Measurements from ENCODE around the gene FBXW7.

The FBXW7 gene

GRCh38 chr4:152535903-152536544 is at the start of gene FBXW7:
Gene FBXW7, minus strand, starts transcription at chr4:152536092. Its CDS starts 124,289 bp downstream, at chr4:152411803.
- FAIRE-seq (peak; percentile 98), DNase-seq (ENCODE audit: extremely low spot score, insufficient read length, low read depth) (peak; percentile 90)

GRCh38 chr4:152585023-152585441 is 49.1 kb upstream of the FBXW7 start:
- DNase-seq (ENCODE audit: extremely low spot score, insufficient read length, low read depth): no peak

GRCh38 chr4:152581536-152582160 is 45.8 kb upstream of the FBXW7 start:
- FAIRE-seq (no peak), DNase-seq (ENCODE audit: extremely low spot score, insufficient read length, low read depth) (no peak)

More at GRCh38 chr4:152585023-152585441, 49.1 kb upstream of the FBXW7 start:
- peak; percentile 79 for FAIRE-seq

- FAIRE-seq: no peak
- DNase-seq (ENCODE audit: extremely low spot score, insufficient read length, low read depth): no peak
These were observed 44.0 kb upstream of the FBXW7 start for GRCh38 chr4:152579916-152580315.

GRCh38 chr4:152579107-152579764 is 43.3 kb upstream of the FBXW7 start:
- DNase-seq (ENCODE audit: extremely low spot score, insufficient read length, low read depth): no peak

GRCh38 chr4:152578670-152579069 is 42.8 kb upstream of the FBXW7 start:
- no peak for FAIRE-seq

More at GRCh38 chr4:152579107-152579764, 43.3 kb upstream of the FBXW7 start:
- no peak for FAIRE-seq

GRCh38 chr4:152577708-152578396 is 42.0 kb upstream of the FBXW7 start:
- FAIRE-seq (peak; percentile 54), DNase-seq (ENCODE audit: extremely low spot score, insufficient read length, low read depth) (no peak)

More at GRCh38 chr4:152578670-152579069, 42.8 kb upstream of the FBXW7 start:
- no peak for DNase-seq (ENCODE audit: extremely low spot score, insufficient read length, low read depth)

GRCh38 chr4:152575533-152575932 is 39.6 kb upstream of the FBXW7 start:
- no peak for FAIRE-seq
- no peak for DNase-seq (ENCODE audit: extremely low spot score, insufficient read length, low read depth)

- FAIRE-seq (no peak), DNase-seq (ENCODE audit: extremely low spot score, insufficient read length, low read depth) (no peak)
These were observed 38.0 kb upstream of the FBXW7 start for GRCh38 chr4:152573861-152574260.

GRCh38 chr4:152572417-152573086 is 36.7 kb upstream of the FBXW7 start:
- DNase-seq (ENCODE audit: extremely low spot score, insufficient read length, low read depth) (no peak), FAIRE-seq (peak; percentile 68)

- DNase-seq (ENCODE audit: extremely low spot score, insufficient read length, low read depth): no peak
- no peak for FAIRE-seq
These were observed 35.9 kb upstream of the FBXW7 start for GRCh38 chr4:152571770-152572169.

GRCh38 chr4:152571296-152571695 is 35.4 kb upstream of the FBXW7 start:
- DNase-seq (ENCODE audit: extremely low spot score, insufficient read length, low read depth) (no peak), FAIRE-seq (no peak)

GRCh38 chr4:152565333-152565732 is 29.4 kb upstream of the FBXW7 start:
- DNase-seq (ENCODE audit: extremely low spot score, insufficient read length, low read depth) (no peak), FAIRE-seq (no peak)

GRCh38 chr4:152564336-152564735 is 28.4 kb upstream of the FBXW7 start:
- DNase-seq (ENCODE audit: extremely low spot score, insufficient read length, low read depth) (no peak), FAIRE-seq (no peak)

- FAIRE-seq: peak; percentile 50
- no peak for DNase-seq (ENCODE audit: extremely low spot score, insufficient read length, low read depth)
These were observed 27.3 kb upstream of the FBXW7 start for GRCh38 chr4:152563209-152563608.

- FAIRE-seq (peak; percentile 52), DNase-seq (ENCODE audit: extremely low spot score, insufficient read length, low read depth) (no peak)
These were observed 23.7 kb upstream of the FBXW7 start for GRCh38 chr4:152559641-152560040.

- peak; percentile 63 for FAIRE-seq
These were observed 22.5 kb upstream of the FBXW7 start for GRCh38 chr4:152558396-152558795.

GRCh38 chr4:152556834-152557233 is 20.9 kb upstream of the FBXW7 start:
- no peak for FAIRE-seq
- no peak for DNase-seq (ENCODE audit: extremely low spot score, insufficient read length, low read depth)

More at GRCh38 chr4:152558396-152558795, 22.5 kb upstream of the FBXW7 start:
- no peak for DNase-seq (ENCODE audit: extremely low spot score, insufficient read length, low read depth)

- no peak for DNase-seq (ENCODE audit: extremely low spot score, insufficient read length, low read depth)
- FAIRE-seq: peak; percentile 89
These were observed 20.4 kb upstream of the FBXW7 start for GRCh38 chr4:152556283-152556682.

- no peak for DNase-seq (ENCODE audit: extremely low spot score, insufficient read length, low read depth)
- no peak for FAIRE-seq
These were observed 18.9 kb upstream of the FBXW7 start for GRCh38 chr4:152554742-152555141.
